Raji (cell line): ENCODE data around the gene NDFIP2.

Experiments
- POLR2A ChIP-seq: IDR thresholded peaks from 2 replicates; pipeline ENCODE4 v1.6.1; 2011; ENCODE audit warnings: low read depth, low read length, control low read depth; ENCODE audit not compliant: insufficient read depth

The NDFIP2 gene

DNA sequence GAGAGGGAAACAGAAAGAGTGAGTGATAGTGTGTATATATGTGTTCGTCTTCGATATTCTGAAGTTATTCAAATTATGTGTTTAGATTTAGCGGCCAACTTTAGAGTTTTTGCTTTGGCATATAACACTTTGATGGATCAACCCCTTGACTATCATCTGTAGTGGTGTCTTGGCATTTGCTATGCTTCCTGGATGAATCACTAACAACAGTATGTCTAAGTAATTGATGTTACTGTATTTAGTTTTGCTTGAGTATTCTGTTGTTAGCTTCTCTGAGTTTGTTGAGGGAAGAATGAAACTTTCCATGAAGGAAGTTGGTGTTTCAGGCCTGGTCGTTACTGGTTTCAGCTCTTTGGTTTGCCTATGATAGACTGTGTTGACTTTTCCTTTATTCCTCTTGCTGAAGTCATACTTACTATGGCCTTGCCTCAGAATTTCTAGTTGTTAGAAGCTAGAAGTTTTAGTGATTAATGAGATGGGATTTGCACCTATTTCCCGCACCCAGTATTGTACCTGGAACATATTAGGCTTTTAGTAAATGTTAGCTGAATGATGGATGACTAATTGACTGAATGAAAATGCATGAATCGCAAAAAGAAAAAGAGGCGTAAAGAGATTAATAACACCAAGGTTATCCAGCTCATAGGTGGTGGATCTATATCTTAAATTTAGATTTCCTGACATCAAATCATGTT lies 20.7 kb downstream of the NDFIP2 start:
- no peak for TF ChIP-seq POLR2A

DNA sequence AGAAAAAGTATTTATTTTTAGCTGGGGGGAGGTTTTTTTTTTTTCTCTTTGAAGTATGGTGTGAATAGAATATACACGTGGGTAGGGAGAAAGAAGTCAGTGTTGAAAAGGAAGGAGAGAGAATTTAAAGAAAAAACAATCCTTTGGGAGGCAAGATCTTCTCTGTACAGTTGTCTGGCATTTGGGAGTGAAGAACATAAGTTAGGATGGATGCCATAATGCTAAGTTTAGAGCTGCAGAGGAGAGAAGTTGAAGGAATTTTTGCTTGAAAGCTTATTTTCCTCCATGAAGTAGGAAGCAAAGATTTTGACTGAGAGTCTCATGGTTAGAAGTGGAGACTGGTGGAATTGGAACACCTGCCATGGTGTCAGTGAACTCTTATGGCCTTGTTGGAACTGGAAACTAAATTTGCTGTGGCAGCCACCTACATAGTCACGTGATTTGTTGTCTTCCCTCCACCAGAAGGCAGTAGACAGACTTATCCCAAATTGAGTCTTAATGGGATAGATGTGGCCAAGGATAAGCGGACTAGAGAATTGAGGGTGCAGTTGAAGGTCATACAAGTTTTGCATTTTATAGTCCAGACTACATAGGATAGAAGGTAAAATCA lies 22.0 kb downstream of the NDFIP2 start:
- TF ChIP-seq POLR2A: no peak

DNA sequence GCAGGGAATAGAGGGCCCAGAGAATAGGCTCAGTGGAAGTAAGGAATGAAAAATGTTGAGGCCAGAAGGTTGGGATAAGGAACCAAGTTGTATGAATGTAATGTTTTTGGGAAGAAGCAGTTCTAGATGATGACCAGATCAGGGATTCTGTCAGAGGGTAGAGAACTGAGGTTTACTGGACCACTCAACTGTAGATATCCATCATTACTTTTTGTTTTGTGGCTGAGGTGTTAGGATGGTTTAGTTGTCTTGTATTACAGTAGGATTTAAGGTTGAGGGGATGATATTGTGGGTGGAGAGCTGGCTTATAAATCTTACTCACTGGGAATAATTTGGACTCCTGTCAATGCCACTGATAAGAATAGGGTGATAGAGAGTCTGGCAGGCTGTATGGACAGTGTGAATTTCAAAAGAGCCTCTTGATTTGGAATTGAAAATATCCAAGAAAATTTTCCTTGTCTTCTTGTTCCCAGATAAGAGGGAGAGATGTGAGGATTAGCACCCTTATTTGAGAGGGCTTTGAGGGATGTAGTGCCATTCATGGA lies 22.6 kb downstream of the NDFIP2 start:
- TF ChIP-seq POLR2A: no peak

DNA sequence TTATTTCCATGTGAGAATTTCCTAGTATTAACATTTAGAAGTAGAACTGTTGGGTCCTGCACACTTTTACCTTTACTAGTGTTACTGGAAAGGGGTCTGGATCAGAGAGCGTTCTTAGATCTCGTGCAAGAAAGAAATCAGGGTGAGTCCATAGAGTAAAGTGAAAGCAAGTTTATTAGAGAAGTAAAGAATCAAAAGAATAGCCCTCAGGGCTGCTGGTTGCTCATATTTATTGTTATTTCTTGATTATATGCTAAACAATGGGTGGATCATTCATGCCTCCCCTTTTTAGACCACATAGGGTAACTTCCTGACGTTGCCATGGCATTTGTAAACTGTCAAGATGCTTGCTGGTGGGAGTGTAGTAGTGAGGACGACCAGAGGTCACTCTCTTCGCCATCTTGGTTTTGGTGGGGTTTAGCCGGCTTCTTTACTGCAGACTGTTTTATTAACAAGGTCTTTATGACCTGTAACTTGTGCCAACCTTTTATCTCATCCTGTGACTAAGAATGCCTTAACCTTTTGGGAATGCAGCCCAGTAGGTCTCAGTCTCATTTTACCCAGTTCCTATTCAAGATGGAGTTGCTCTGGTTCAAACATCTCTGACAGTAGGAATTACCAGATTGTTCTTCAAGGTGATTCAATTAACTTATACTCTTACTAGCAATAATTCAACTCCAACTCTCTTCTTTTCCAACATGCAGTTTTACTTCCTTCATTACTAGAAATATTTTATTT lies 27.4 kb downstream of the NDFIP2 start:
- no peak for TF ChIP-seq POLR2A

DNA sequence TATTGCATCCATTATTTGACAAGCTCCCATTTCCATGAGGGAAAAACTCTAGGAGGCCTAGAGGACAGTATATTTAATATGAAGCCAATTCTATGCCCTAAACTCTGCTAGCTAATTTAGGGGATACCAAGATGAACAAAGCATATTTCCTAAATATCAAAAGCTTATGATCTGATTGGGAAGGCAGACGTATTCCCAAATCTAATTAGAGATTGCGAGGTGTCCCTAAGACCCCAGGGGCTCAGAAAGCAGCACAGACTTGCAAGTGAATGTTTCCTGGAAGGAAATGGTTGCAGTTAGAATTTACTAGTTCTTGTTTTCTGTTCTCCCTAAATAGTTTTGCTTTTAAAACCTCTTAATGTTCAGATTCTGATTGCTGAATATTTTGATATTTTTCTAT lies 30.7 kb downstream of the NDFIP2 start:
- no peak for TF ChIP-seq POLR2A

DNA sequence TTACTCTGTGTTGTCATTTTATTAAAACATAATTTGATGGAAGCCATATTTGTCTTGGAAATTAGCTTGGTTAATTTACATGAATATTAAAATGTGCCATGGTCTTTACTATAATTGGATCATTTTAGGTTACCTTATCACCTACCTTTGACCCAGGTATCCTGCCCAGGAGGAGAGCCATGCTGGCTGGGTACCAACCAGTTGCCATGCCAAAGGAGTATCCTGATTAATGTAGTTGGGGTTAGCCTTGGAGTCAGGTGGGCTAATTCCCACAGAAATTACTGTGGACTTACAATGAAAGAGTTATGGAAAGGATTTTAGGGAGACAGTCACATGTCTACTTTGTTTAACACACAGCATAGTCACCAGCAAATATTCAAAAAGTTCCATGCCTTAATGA lies 32.0 kb downstream of the NDFIP2 start:
- TF ChIP-seq POLR2A: no peak

DNA sequence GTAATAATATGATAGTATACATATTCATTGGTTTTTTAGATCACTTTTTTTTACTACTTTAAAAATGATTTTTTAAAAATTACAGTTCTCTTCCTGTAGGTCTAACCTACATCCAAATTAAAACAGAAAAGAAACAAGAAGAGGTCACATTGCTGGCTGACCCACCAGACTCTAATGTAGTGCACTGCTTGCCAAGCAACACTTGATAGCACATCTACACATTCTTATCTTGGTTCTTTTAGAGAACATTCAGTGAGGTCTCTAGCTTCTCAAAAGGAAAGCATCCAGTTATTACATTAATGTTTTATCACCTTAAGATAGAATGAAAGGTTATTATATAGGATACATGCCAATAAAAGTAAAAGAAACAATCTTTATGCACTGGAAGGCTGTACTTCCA lies 35.6 kb downstream of the NDFIP2 start:
- TF ChIP-seq POLR2A: no peak

DNA sequence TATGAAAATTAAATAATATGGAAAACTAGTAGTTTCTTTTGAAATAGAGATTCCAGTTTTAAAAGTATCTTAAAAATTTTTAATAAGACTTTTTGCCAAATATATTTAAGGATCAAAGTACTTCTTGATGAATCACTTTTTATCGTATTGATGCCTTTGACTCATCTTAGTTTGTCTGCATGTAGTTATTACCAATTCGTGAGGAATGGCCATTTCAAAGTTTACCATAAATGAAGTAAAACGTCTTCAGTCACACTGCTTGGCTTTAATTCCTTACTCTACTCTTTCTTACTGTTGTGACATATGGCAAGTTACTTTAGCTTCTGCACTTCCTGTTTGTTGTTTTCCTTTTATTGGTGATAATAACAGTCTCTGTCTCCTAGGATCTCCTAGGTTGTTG lies 38.3 kb downstream of the NDFIP2 start:
- TF ChIP-seq POLR2A: no peak

DNA sequence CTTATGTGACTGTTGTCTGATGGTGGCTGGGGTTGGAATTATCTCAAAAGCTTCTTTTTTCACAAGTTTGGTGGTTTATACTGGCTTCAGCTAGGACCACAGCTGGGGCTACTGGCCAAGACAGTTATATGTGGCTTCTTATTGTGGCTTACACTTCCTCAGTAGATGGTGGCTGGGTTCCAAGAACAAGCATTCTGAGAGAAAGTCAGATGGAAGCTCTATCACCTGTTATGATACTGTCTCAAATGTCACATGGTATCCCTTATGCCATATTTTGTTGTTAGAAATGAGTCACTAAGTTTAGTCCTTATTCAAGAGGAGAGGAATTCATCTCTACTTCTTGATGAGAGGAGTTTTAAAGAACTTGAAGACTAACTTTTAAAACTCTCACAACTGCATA lies 41.6 kb downstream of the NDFIP2 start:
- TF ChIP-seq POLR2A: no peak

DNA sequence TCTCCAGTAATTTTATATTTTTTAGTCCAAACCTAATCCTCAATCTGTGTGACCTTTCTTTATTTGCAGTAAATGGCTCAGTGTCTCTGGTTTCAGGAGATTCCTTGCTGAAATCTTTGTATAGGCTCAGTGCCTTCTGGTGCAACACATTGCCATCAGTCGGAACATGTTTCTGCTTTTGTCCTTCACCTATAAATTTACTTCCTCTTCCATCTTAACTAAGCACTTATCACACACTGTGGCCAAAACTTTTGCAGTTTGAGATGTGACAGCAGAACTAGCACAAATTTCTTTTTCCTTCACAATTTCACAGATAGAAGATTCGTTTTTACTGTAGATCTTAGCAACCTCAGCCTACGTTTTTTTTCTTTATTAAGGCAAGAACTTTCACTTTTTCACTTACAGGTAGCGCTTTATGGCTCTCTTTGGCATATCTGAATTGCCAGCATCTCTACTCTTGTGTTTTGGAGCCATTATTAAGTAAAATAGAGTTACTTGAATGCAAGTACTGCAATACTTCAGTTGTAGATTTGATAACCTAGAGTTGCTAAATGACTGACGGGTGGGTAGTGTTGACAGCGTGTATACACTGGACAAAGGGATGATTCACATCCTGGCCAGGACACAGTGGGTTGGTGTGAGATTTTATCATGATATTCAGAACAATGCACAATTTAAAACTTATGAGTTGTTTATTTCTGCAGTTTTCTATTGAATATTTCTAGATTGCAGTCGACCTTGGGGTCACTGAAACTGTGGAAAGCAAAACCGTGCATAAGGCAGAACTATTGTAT lies 44.3 kb downstream of the NDFIP2 start:
- no peak for TF ChIP-seq POLR2A

DNA sequence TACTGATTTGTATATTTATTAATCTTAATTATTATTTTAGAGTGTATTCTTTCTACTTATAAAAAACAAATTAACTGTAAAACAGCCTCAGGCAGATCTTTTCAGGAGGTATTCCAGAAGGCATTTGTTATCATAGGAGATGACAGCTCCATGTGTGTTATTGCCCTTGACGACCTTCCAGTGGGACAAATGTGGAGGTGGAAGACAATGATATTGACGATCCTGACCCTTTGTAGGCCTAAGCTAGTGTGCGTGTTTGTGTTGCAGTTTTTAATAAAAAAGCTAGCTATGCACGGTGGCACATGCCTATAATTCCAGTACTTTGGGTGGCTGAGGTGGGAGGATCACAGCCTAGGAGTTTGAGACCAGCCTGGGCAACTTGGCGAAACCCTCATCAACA lies 46.7 kb downstream of the NDFIP2 start:
- no peak for TF ChIP-seq POLR2A

DNA sequence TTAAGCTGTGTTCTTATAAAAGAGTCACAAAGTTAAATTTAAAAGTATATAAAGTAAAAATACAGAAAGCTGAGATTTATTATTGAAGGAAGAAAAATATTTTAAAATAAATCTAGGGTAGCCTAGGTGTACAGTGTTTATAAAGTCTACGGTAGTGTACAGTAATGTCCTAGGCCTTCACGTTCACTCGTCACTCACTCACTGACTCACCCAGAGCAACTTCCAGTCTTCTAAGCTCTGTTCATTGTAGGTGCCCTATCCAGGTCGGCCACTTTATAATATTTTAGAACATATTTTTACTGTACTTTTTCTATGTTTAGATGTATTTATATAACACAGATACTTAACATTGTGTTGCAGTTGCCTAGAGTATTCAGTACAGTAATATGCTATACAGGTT lies 47.4 kb downstream of the NDFIP2 start:
- no peak for TF ChIP-seq POLR2A

DNA sequence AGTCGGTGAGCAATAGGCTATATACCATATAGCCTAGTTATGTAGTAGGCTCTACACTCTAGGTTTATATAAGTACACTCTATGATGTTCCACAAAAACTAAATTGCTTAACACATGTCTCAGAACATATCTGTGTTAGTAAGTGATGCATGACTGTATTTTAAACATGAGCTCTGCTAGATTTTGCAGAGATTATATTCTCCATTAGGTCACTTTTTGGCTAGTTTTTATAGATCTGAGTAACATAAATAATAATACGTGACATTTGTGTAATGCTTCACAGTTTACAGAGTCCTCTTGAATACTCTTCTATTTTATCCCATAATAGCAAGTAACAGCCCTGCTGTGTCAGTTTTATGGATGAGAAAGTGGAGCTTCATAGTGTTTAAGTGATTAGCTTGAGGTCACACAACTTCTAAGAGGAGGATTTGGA lies 47.8 kb downstream of the NDFIP2 start:
- TF ChIP-seq POLR2A: no peak

DNA sequence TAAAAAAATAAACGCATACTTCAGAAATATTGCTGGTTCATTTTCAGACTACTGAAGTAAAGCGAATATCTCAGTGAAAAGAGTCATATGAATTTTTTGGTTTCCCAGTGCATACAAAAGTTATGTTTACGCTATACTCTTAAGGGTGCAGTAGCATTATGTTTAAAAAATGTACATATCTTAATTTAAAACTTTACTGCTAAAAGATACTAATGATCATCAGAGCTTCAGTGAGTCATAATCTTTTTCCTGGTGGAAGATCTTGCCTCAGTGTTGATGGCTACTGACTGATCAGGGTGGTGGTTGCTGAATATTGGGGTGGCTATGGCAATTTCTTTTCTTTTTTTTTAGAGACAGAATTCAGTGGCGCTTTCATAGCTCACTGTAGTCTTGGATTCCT lies 48.9 kb downstream of the NDFIP2 start:
- no peak for TF ChIP-seq POLR2A

DNA sequence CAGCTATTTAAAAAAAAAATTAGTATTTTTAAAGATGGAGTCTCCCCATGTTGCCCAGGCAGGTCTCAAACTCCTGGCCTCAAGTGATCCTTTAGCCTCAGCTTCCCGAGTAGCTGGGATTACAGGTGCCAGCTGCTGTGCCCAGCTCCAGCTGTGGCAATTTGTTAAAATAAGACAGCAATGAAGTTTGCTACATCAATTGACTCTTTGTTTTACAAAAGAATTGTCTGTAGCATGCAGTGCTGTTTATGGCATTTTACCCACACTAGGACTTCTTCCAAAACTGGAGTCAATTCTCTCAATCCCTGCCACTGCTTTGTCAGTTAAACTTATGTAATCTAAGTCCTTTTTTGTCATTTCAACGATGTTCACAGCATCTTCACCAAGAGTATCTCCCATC lies 49.3 kb downstream of the NDFIP2 start:
- TF ChIP-seq POLR2A: no peak

DNA sequence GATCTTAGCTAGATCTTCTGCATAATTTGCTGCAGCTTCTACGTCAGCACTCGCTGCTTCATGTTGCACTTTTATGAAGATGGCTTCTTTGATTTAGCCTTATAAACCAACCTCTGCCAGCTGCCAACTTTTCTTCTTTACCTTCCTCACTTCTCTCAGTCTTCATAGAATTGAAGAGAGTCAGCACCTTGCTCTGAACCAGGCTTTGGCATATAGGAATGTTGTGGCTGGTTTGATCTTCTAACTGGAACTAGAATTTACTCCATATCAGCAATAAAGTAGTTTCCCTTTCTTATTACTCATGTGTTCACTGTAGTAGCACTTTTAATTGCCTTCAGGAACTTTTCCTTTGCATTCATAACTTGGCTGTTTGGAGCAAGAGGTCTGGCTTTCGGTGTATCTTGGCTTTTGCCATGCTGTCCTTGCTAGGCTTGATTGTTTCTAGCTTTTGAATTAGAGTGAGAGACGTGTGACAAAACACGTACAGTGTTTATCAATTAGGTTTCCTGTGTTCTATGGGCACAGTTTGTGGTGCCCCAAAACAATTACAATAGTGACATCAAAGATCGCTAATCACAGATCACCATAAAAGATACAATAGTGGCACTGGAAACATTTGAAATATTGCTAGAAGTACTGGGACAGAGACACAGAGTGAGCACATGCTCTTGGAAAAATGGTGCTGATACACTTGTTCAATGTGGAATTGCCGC lies 50.7 kb downstream of the NDFIP2 start:
- TF ChIP-seq POLR2A: no peak
